Peyer's patch (tissue), 4 donors: Measurements from ENCODE around the gene EPHA6.

ENCODE experiments used
- POLR2A ChIP-seq, 2 donors: fragments of 450-650 bp; IDR thresholded peaks; one replicate each; pipeline ENCODE4 v1.5.1; 2017; ENCODE audit warnings: antibody characterized with exemption in 2 of 2, mild to moderate bottlenecking in 2 of 2, moderate library complexity in 2 of 2
- TF ChIP-seq, protein P1 (sequence below), 6 experiments: fragments of 450-650 bp in 4 of 6; fragments of 200-600 bp in 2 of 6; sonication (generic) in 1 of 6; IDR thresholded peaks; one replicate each; pipeline ENCODE4 v1.5.1; 2017 to 2019; ENCODE audit warnings: antibody characterized with exemption in 6 of 6, mild to moderate bottlenecking in 3 of 6, moderate library complexity in 1 of 6

DNA sequence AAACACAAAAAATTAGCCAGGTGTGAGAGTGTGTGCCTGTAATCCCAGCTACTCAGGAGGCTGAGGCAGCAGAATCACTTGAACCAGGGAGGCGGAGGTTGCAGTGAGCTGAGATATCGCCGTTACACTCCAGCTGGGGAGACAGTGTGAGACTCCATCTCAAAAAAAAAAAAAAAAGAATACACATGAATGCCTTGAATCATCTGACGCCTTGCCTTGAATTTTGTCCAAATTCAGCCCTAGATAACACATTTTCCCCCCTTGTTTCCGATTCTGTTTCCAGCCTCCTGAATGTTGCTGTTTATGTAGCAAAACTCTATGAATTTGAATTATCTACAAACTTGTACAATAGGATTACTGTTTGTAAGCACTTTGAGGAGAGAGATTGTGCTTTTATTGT lies 851.5 kb downstream of the EPHA6 start:
- TF ChIP-seq, protein P1, sequence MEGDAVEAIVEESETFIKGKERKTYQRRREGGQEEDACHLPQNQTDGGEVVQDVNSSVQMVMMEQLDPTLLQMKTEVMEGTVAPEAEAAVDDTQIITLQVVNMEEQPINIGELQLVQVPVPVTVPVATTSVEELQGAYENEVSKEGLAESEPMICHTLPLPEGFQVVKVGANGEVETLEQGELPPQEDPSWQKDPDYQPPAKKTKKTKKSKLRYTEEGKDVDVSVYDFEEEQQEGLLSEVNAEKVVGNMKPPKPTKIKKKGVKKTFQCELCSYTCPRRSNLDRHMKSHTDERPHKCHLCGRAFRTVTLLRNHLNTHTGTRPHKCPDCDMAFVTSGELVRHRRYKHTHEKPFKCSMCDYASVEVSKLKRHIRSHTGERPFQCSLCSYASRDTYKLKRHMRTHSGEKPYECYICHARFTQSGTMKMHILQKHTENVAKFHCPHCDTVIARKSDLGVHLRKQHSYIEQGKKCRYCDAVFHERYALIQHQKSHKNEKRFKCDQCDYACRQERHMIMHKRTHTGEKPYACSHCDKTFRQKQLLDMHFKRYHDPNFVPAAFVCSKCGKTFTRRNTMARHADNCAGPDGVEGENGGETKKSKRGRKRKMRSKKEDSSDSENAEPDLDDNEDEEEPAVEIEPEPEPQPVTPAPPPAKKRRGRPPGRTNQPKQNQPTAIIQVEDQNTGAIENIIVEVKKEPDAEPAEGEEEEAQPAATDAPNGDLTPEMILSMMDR (IDR thresholded peaks at IDR 0.05): no peak
- TF ChIP-seq POLR2A (IDR thresholded peaks at IDR 0.05): no peak
